ENCODE results near the gene CYSTM1.

CYSTM1 gene

DNA sequence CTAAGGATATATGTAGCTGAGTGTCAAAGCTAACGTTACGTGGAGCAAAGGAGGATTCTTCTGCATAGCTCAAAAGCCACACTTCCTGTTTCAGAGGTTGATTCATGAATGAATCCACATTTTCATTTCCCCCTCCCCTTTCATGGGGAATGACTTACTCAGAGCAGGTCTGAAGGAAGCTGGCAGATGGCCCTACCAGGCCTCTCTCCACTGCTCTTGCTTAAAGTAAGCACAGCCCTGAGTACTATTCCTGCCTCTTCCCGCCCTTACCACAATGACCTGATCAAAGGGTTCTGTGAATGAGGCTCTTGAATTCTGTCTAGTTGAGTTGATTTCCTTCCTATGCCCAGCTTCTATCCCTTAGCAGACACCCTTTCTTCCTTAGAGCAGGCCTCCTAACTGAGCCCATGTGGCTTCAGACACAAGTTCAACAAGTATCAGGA, 43.0 kb upstream of the CYSTM1 start:
- Histone ChIP-seq H3K36me3 (no peaks in the 10 kb centered on the region), H3K27ac (no peak overlapping the region), H3K9me3 (no peaks in the 10 kb centered on the region), H3K4me3 (ENCODE audit: low read depth in 1 of 2, low read length in 1 of 2) (no peak overlapping the region), H3K27me3 (peaks cover 10% of the 10 kb centered on the region), H3K4me1 (ENCODE audit: control insufficient read depth in 1 of 2, insufficient read depth in 1 of 2, low read depth in 1 of 2, low read length in 1 of 2) (no peaks in the 10 kb centered on the region)
- TF ChIP-seq, protein P1, sequence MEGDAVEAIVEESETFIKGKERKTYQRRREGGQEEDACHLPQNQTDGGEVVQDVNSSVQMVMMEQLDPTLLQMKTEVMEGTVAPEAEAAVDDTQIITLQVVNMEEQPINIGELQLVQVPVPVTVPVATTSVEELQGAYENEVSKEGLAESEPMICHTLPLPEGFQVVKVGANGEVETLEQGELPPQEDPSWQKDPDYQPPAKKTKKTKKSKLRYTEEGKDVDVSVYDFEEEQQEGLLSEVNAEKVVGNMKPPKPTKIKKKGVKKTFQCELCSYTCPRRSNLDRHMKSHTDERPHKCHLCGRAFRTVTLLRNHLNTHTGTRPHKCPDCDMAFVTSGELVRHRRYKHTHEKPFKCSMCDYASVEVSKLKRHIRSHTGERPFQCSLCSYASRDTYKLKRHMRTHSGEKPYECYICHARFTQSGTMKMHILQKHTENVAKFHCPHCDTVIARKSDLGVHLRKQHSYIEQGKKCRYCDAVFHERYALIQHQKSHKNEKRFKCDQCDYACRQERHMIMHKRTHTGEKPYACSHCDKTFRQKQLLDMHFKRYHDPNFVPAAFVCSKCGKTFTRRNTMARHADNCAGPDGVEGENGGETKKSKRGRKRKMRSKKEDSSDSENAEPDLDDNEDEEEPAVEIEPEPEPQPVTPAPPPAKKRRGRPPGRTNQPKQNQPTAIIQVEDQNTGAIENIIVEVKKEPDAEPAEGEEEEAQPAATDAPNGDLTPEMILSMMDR (IDR thresholded peaks at IDR 0.05): no peak

DNA sequence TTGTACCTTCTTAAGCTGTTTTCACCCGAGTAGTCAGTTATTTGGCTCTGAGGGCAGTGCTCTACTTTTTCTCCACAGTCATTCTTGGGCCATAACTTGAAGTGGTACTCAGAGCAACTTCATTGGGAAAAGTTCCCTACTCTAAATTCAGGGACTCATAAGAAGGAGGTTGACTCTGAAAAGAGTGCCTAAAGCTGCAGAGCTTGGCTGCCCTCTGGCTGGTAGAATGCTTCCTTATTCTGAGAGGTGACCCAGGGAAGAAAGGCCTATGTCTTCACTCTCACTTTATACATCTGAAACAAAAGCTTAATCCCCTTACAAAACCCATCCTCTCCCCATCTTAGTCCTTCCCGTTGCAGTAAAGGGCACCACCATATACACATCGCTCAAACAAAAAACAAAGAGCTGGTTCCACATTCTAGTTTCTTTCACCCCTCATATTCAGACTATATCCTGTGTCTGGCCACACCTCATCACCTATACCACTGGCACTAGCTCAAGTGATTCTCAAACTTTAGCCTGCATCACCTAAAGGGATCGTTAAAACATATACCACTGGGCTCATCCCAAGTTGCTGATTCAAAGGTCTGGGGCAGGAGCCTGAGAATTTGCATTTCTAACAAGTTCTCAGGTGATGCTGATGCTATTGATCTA, 41.3 kb upstream of the CYSTM1 start:
- TF ChIP-seq, protein P1 (IDR thresholded peaks at IDR 0.05): no peak
- no peaks in the 10 kb centered on the region for H3K9me3 ChIP-seq
- H3K27ac ChIP-seq: no peak overlapping the region

DNA sequence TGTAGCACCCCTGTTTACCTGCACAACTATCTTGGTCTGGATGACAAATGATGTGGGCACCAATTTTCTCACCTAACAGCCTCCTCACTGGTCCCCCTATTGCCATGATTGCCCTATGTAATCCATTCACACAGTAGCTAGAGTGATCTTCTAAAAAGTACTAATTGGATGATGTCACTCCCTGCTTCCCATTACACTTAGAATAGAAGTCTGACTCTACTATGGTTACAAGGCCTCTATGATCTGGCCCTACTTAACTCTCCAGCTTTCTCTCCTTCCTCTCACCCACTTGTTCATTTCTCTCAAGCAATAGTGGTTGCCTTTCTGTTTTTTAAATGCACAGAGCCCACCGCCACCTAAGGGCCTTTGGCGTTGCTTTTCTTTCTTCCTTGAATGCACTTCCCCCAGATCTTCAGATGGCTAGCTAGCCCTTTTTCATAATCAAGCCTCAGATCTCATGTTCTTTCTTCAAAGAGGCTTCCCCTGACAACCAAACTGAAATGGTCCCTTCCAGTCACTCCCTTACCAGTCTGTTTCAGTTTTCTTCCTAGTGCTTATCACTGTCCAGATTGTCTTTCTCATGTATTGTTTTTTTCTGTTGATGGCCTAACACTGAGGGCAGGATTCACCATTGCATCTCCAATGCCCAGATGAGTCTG, 40.6 kb upstream of the CYSTM1 start:
- Histone ChIP-seq H3K27ac (no peak overlapping the region), H3K27me3 (no peaks in the 10 kb centered on the region), H3K36me3 (no peaks in the 10 kb centered on the region), H3K4me3 (ENCODE audit: low read depth in 1 of 2, low read length in 1 of 2) (no peak overlapping the region), H3K4me1 (ENCODE audit: control insufficient read depth in 1 of 2, insufficient read depth in 1 of 2, low read depth in 1 of 2, low read length in 1 of 2) (no peaks in the 10 kb centered on the region), H3K9me3 (no peaks in the 10 kb centered on the region)
- TF ChIP-seq, protein P1 (IDR thresholded peaks at IDR 0.05): no peak

More for the DNA sequence above, 41.3 kb upstream of the CYSTM1 start:
- Histone ChIP-seq H3K4me1 (ENCODE audit: control insufficient read depth in 1 of 2, insufficient read depth in 1 of 2, low read depth in 1 of 2, low read length in 1 of 2) (no peaks in the 10 kb centered on the region), H3K27me3 (no peaks in the 10 kb centered on the region), H3K36me3 (no peaks in the 10 kb centered on the region), H3K4me3 (ENCODE audit: low read depth in 1 of 2, low read length in 1 of 2) (no peak overlapping the region)

DNA sequence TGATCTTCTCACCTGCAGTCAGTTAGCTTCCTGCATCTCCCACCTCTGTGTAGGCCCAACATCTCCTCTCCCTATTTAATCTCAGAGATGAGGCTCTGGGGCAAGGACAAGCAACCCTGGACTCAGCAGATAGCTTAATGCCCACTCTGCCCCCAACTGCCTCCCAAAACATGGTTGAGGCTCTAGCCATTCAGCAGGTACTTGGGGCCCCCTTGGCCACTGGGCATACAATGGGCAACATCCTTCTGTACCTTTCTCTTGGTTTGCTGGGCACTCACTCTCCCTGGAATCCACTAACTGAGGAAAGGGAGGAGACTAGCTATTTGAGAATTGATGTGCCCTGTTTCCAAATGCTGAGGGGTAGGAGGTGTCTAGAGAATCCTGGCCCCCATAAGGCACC, 39.9 kb upstream of the CYSTM1 start:
- no peak overlapping the region for H3K27ac ChIP-seq
- no peaks in the 10 kb centered on the region for H3K36me3 ChIP-seq
- no peaks in the 10 kb centered on the region for H3K4me1 ChIP-seq (ENCODE audit: control insufficient read depth in 1 of 2, insufficient read depth in 1 of 2, low read depth in 1 of 2, low read length in 1 of 2)
- H3K9me3 ChIP-seq: no peaks in the 10 kb centered on the region
- TF ChIP-seq, protein P1 (IDR thresholded peaks at IDR 0.05): no peak
- H3K27me3 ChIP-seq: no peaks in the 10 kb centered on the region
- no peak overlapping the region for H3K4me3 ChIP-seq (ENCODE audit: low read depth in 1 of 2, low read length in 1 of 2)

DNA sequence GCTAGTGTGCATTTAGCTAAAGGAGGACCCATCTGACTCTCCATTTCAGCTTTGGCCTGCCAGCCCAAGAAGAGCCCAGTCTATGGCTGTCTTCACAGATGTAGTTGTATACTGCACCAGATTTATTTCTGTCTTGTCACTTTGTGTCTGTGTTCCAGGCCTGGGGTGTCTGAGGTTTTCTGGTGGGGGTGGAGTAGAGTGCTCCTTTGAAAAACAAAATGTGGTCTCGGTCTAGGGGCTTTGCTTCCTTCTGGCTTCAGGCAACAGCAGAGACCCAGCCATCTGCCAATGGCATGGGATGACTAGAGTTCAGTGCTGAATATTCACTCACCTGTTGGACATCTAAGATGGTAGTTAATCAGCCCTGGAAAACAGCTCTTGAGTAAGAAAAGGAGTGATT, 38.4 kb upstream of the CYSTM1 start:
- Histone ChIP-seq H3K4me1 (ENCODE audit: control insufficient read depth in 1 of 2, insufficient read depth in 1 of 2, low read depth in 1 of 2, low read length in 1 of 2) (no peaks in the 10 kb centered on the region), H3K4me3 (ENCODE audit: low read depth in 1 of 2, low read length in 1 of 2) (no peak overlapping the region), H3K27ac (no peak overlapping the region), H3K9me3 (no peaks in the 10 kb centered on the region), H3K27me3 (peaks cover 11% of the 10 kb centered on the region), H3K36me3 (no peaks in the 10 kb centered on the region)
- TF ChIP-seq, protein P1 (IDR thresholded peaks at IDR 0.05): no peak

Measured in neutrophil (primary cell).